IMR-90 (cell line): ENCODE measurements around the gene LHFPL6. TPM values are rescaled to one million over a fixed set of nuclear protein-coding genes. Genes with fewer than 3 reads are reported as not detected.

Source experiments
- ATAC-seq: fragments of 200-7000 bp; cut with Tn5 transposase; 2 replicates; pipeline ENCODE4 v1.9.1; 2020; ENCODE audit warnings: low read depth, mild to moderate bottlenecking, moderate library complexity
- BruUV-seq: library from RNA; stranded (reverse); fragments of 400-500 nt; replicated peaks from 2 replicates; lab custom pipeline; 2021; lab: Mats Ljungman, UMichigan
- CTCF ChIA-PET: fragments of 300-600 bp; formaldehyde crosslinking; extraction: SDS; loops from one replicate; lab custom pipeline; 2021; ENCODE audit warnings: antibody characterized with exemption; lab: Yijun Ruan, JAX
- POLR2A ChIA-PET: fragments of 300-600 bp; sonication (Branson Sonifier 250); formaldehyde crosslinking; loops from one replicate; lab custom pipeline; 2022; ENCODE audit warnings: antibody characterized with exemption; ENCODE audit not compliant: unreplicated experiment; lab: Charles Lee
- DNase-seq: peaks from one replicate; pipeline ENCODE4 v3.0.0; 2013
- H2AFZ ChIP-seq: replicated peaks from 2 replicates; pipeline ENCODE3; 2013; ENCODE audit warnings: low read length, mild to moderate bottlenecking; ENCODE audit not compliant: poor library complexity
- H2AK5ac ChIP-seq: 2 replicates; pipeline ENCODE4 v1.6.1; 2013; ENCODE audit warnings: low read depth, low read length, inconsistent platforms
- H2AK9ac ChIP-seq: replicated peaks from 2 replicates; pipeline ENCODE3; 2013; ENCODE audit warnings: mild to moderate bottlenecking, low read depth, low read length, moderate library complexity; ENCODE audit not compliant: poor library complexity
- H2BK120ac ChIP-seq: 2 replicates; pipeline ENCODE4 v1.6.1; 2013; ENCODE audit warnings: low read depth, low read length, inconsistent platforms
- H2BK15ac ChIP-seq: 3 replicates; pipeline ENCODE4 v1.6.1; 2013; ENCODE audit warnings: low read depth, low read length, inconsistent platforms
- H2BK20ac ChIP-seq: 2 replicates; pipeline ENCODE4 v1.6.1; 2013; ENCODE audit warnings: low read depth, mild to moderate bottlenecking, inconsistent platforms, low read length, moderate library complexity
- H2BK5ac ChIP-seq: 2 replicates; pipeline ENCODE4 v1.6.1; 2013; ENCODE audit warnings: mild to moderate bottlenecking, low read depth, low read length, inconsistent platforms; ENCODE audit not compliant: poor library complexity, severe bottlenecking
- H3K14ac ChIP-seq: replicated peaks from 2 replicates; pipeline ENCODE4 v1.6.1; 2013; ENCODE audit warnings: low read depth, low read length, inconsistent platforms
- H3K18ac ChIP-seq: 2 replicates; pipeline ENCODE4 v1.6.1; 2013; ENCODE audit warnings: low read depth, low read length, control low read depth
- H3K23ac ChIP-seq: 2 replicates; pipeline ENCODE4 v1.6.1; 2013; ENCODE audit warnings: low read depth, low read length, inconsistent platforms
- H3K27ac ChIP-seq: 2 replicates; pipeline ENCODE4 v1.5.1; 2013; ENCODE audit warnings: mild to moderate bottlenecking, control low read depth, low read length; ENCODE audit not compliant: insufficient read depth
- H3K27me3 ChIP-seq: 2 replicates; pipeline ENCODE4 v1.6.1; 2013; ENCODE audit warnings: low read length; ENCODE audit not compliant: control insufficient read depth, insufficient read depth
- H3K36me3 ChIP-seq: 2 replicates; pipeline ENCODE4 v1.6.1; 2013; ENCODE audit warnings: low read length, mixed read lengths; ENCODE audit not compliant: control insufficient read depth, insufficient read depth
- H3K4ac ChIP-seq: 2 replicates; pipeline ENCODE4 v1.6.1; 2013; ENCODE audit warnings: low read depth, low read length, inconsistent platforms
- H3K4me1 ChIP-seq: 2 replicates; pipeline ENCODE4 v1.6.1; 2013; ENCODE audit warnings: low read length, mixed read lengths; ENCODE audit not compliant: control insufficient read depth, insufficient read depth
- H3K4me2 ChIP-seq: 2 replicates; pipeline ENCODE4 v1.6.1; 2013; ENCODE audit warnings: low read depth, mild to moderate bottlenecking, control low read depth, low read length, moderate library complexity
- H3K4me3 ChIP-seq: 2 replicates; pipeline ENCODE4 v1.5.1; 2013; ENCODE audit warnings: low read depth, mild to moderate bottlenecking, control low read depth, low read length, moderate library complexity; ENCODE audit not compliant: insufficient read depth
- H3K56ac ChIP-seq: 2 replicates; pipeline ENCODE4 v1.6.1; 2013; ENCODE audit warnings: low read length, inconsistent platforms; ENCODE audit not compliant: insufficient read depth; ENCODE audit errors: extremely low read depth
- H3K79me1 ChIP-seq, 2 experiments: 2 replicates each; pipeline ENCODE4 v1.6.1; 2013; ENCODE audit warnings: low read length in 2 of 2, inconsistent platforms in 1 of 2, low read depth in 1 of 2
- H3K9ac ChIP-seq: 2 replicates; pipeline ENCODE4 v1.6.1; 2013; ENCODE audit warnings: low read depth, low read length, control low read depth
- H3K9me1 ChIP-seq: 2 replicates; pipeline ENCODE4 v1.6.1; 2013; ENCODE audit warnings: low read length, inconsistent platforms; ENCODE audit not compliant: insufficient read depth
- H3K9me3 ChIP-seq: 2 replicates; pipeline ENCODE4 v1.6.1; 2013; ENCODE audit warnings: low read length; ENCODE audit not compliant: control insufficient read depth, insufficient read depth
- H4K20me1 ChIP-seq: 2 replicates; pipeline ENCODE4 v1.6.1; 2013; ENCODE audit warnings: low read length, inconsistent platforms; ENCODE audit not compliant: insufficient read depth
- H4K5ac ChIP-seq: 2 replicates; pipeline ENCODE4 v1.6.1; 2013; ENCODE audit warnings: mild to moderate bottlenecking, low read depth, low read length, control low read depth
- H4K8ac ChIP-seq, 2 experiments: 2 replicates each; pipeline ENCODE4 v1.6.1; 2013; ENCODE audit warnings: low read depth in 2 of 2, low read length in 2 of 2, control low read depth in 1 of 2, inconsistent platforms in 1 of 2
- H4K91ac ChIP-seq: 2 replicates; pipeline ENCODE4 v1.6.1; 2013; ENCODE audit warnings: low read depth, low read length, inconsistent platforms; ENCODE audit not compliant: insufficient read depth
- CEBPB ChIP-seq: IDR thresholded peaks from 2 replicates; pipeline ENCODE4 v1.6.1; 2012; ENCODE audit warnings: low read depth, low read length, improper control_type of control experiment
- FOS ChIP-seq: fragments of 150-350 bp; IDR thresholded peaks from 2 replicates; pipeline ENCODE4 v1.6.1; 2016; ENCODE audit warnings: low read depth, low read length
- MXI1 ChIP-seq: IDR thresholded peaks from 2 replicates; pipeline ENCODE4 v1.6.1; 2012; ENCODE audit warnings: low read depth, mild to moderate bottlenecking, low read length, moderate library complexity, borderline replicate concordance
- RCOR1 ChIP-seq: IDR thresholded peaks from 2 replicates; pipeline ENCODE4 v1.6.1; 2012; ENCODE audit warnings: mild to moderate bottlenecking, low read length, improper control_type of control experiment; ENCODE audit not compliant: insufficient replicate concordance
- RFX5 ChIP-seq: IDR thresholded peaks from 2 replicates; pipeline ENCODE4 v1.8.0; 2012; ENCODE audit warnings: low read depth, mild to moderate bottlenecking, low read length, moderate library complexity
- SMC3 ChIP-seq: fragments of 150-350 bp; IDR thresholded peaks from 2 replicates; pipeline ENCODE4 v1.6.1; 2016; ENCODE audit warnings: low read depth, mild to moderate bottlenecking, antibody characterized with exemption, low read length, moderate library complexity
- WGBS, 2 experiments: methylation state at CpG; one replicate each; pipeline versions ENCODE4 v1.1.5 to v1.1.7; 2013; ENCODE audit warnings: missing lambda C conversion rate in 2 of 2; ENCODE audit not compliant: insufficient read length in 1 of 2; ENCODE audit errors: extremely low coverage in 2 of 2; 5-methylcytosine and 5-hydroxymethylcytosine counted together
- dilution Hi-C: fragments of 300-500 bp; cut with HindIII; formaldehyde crosslinking; loops from one replicate; pipeline ENCODE4 v1.14.3; 2018; ENCODE audit warnings: low sequenced_read_pairs; ENCODE audit not compliant: unreplicated experiment
- in situ Hi-C: fragments of 300-500 bp; cut with MboI; formaldehyde crosslinking; loops from 3 replicates; pipeline ENCODE4 v1.14.3; 2019; ENCODE audit warnings: low sequenced_read_pairs, inconsistent platforms, mixed read lengths
- intact Hi-C: fragments of 100-400 bp; cut with micrococcal nuclease; formaldehyde crosslinking; loops from 2 replicates; pipeline ENCODE4 v1.10.0; 2022
- polyA plus RNA-seq, 3 experiments: library from polyadenylated mRNA; depleted of rRNA; stranded (reverse); fragments of >200 nt; gene quantifications; 2 replicates each; pipeline ENCODE4 v1.2.3, GENCODE V29; 2012; ENCODE audit warnings: low replicate concordance in 1 of 3
- total RNA-seq: library from RNA; depleted of rRNA; stranded (reverse); fragments of >200 nt; gene quantifications from 2 replicates; pipeline ENCODE4 v1.2.3, GENCODE V29; 2012
- TF ChIP-seq, protein P1 (sequence below): conservative IDR thresholded peaks from 2 replicates; pipeline ENCODE4 v1.5.1; 2012; ENCODE audit warnings: mild to moderate bottlenecking, low read depth, low read length, improper control_type of control experiment

Gene LHFPL6
- total and polyA plus RNA-seq, 2 of the 4 experiments (the other 2 are of a cell fraction): 24.7 to 36.1 TPM

GRCh38 chr13:39637890-39638289 lies 34.9 kb upstream of the LHFPL6 start:
- BruUV-seq: no TSS peak
- intact Hi-C loops (no loop called here), in situ Hi-C loops (no loop called here), dilution Hi-C loops (no loop called here)
- no peaks in the 10 kb centered on the region for H4K20me1 ChIP-seq
- H3K56ac ChIP-seq: no peak overlapping the region
- no peak overlapping the region for H3K23ac ChIP-seq
- no peak overlapping the region for H3K9ac ChIP-seq
- H3K79me1 ChIP-seq: no peaks in the 10 kb centered on the region
- H4K91ac ChIP-seq: no peak overlapping the region
- ChIA-PET CTCF (no interaction called here), POLR2A (no interaction called here)
- peaks cover 2% of the 10 kb centered on the region; the same call in 1 of the 2 replicates for H3K27me3 ChIP-seq
- H2BK5ac ChIP-seq: no peak overlapping the region
- no peak overlapping the region for H2BK20ac ChIP-seq
- no peak overlapping the region for H3K4ac ChIP-seq
- H4K8ac ChIP-seq: no peak overlapping the region
- H3K4me3 ChIP-seq: no peak overlapping the region
- TF ChIP-seq, protein P1, sequence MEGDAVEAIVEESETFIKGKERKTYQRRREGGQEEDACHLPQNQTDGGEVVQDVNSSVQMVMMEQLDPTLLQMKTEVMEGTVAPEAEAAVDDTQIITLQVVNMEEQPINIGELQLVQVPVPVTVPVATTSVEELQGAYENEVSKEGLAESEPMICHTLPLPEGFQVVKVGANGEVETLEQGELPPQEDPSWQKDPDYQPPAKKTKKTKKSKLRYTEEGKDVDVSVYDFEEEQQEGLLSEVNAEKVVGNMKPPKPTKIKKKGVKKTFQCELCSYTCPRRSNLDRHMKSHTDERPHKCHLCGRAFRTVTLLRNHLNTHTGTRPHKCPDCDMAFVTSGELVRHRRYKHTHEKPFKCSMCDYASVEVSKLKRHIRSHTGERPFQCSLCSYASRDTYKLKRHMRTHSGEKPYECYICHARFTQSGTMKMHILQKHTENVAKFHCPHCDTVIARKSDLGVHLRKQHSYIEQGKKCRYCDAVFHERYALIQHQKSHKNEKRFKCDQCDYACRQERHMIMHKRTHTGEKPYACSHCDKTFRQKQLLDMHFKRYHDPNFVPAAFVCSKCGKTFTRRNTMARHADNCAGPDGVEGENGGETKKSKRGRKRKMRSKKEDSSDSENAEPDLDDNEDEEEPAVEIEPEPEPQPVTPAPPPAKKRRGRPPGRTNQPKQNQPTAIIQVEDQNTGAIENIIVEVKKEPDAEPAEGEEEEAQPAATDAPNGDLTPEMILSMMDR: no peak
- TF ChIP-seq MXI1: no peak
- no peak for TF ChIP-seq FOS
- no peak for TF ChIP-seq RCOR1
- TF ChIP-seq RFX5: no peak
- no peak for TF ChIP-seq CEBPB
- no peak for TF ChIP-seq SMC3
- DNase-seq (no peak), ATAC-seq (no peak)
- H3K18ac ChIP-seq: no peak overlapping the region
- H2BK120ac ChIP-seq: no peak overlapping the region
- H2BK15ac ChIP-seq: no peak overlapping the region
- no peak overlapping the region for H4K5ac ChIP-seq
- no peak overlapping the region for H2AK9ac ChIP-seq
- 80% methylated on average over 1 of the region's 3 CpGs; no CpG with 5 or more reads in 1 of the 2 experiments for WGBS, 2 experiments
- H3K4me1 ChIP-seq: no peaks in the 10 kb centered on the region
- H3K14ac ChIP-seq: no peak overlapping the region
- no peak overlapping the region for H2AK5ac ChIP-seq
- H2AFZ ChIP-seq: no peak overlapping the region
- no peaks in the 10 kb centered on the region for H3K36me3 ChIP-seq
- no peaks in the 10 kb centered on the region for H3K9me3 ChIP-seq
- H3K27ac ChIP-seq: no peak overlapping the region
- no peaks in the 10 kb centered on the region for H3K9me1 ChIP-seq
- H3K4me2 ChIP-seq: no peak overlapping the region
